Right lobe of liver (tissue), 4 donors: ENCODE results near the gene KCNT2.

Source experiments
- CTCF ChIP-seq, 4 donors: fragments of 200-600 bp in 3 of 4; fragments of 450-650 bp in 1 of 4; IDR thresholded peaks; one replicate each; pipeline versions ENCODE4 v1.5.1 to v1.8.0; 2016 to 2022; ENCODE audit warnings: antibody characterized with exemption in 4 of 4, mild to moderate bottlenecking in 2 of 4
- POLR2A ChIP-seq: fragments of 450-650 bp; IDR thresholded peaks from one replicate; pipeline ENCODE4 v1.6.1; 2017; ENCODE audit warnings: antibody characterized with exemption, mild to moderate bottlenecking
- donor health status: DM: no; HTN: no; CAD: no.
- donor health status: DM: no; HTN: no; CAD: no.
- donor health status: DM: no; HTN: yes; CAD: no.

- TF ChIP-seq CTCF (IDR thresholded peaks at IDR 0.05): no peak
- TF ChIP-seq POLR2A: peak; percentile 56
Observed at GRCh38 chr1:196361112-196361714, 247.0 kb downstream of the KCNT2 start.
